PC-9 (cell line): ENCODE results near the gene TRPV2. TPM values are rescaled to one million over a fixed set of nuclear protein-coding genes. Genes with fewer than 3 reads are reported as not detected.

Experiments used
- BruUV-seq: library from RNA; stranded (reverse); fragments of 400-500 nt; replicated peaks from 2 replicates; lab custom pipeline; 2021; lab: Mats Ljungman, UMichigan
- CTCF ChIA-PET: fragments of 300-600 bp; sonication (Branson Sonifier 250); formaldehyde crosslinking; loops from one replicate; lab custom pipeline; 2022; ENCODE audit warnings: antibody characterized with exemption; lab: Charles Lee
- POLR2A ChIA-PET: fragments of 300-600 bp; sonication (Branson Sonifier 250); formaldehyde crosslinking; loops from one replicate; lab custom pipeline; 2022; ENCODE audit warnings: antibody characterized with exemption; ENCODE audit not compliant: unreplicated experiment; lab: Charles Lee
- DNase-seq, 2 experiments: peaks; one replicate each; pipeline versions ENCODE4 v3.0.0 to v3.0.0-alpha.2; 2015 to 2022; ENCODE audit warnings: mixed read lengths in 1 of 2
- H2AFZ ChIP-seq: fragments of 200-600 bp; sonication (generic); 2 replicates; pipeline ENCODE4 v1.8.1; 2017; ENCODE audit warnings: antibody characterized with exemption
- H3F3A ChIP-seq: fragments of 200-600 bp; sonication (generic); 2 replicates; pipeline ENCODE4 v1.8.1; 2017; ENCODE audit warnings: antibody characterized with exemption, mild to moderate bottlenecking, low read depth; ENCODE audit not compliant: insufficient read depth
- H3K27ac ChIP-seq: fragments of 200-600 bp; sonication (generic); 2 replicates; pipeline ENCODE4 v1.6.1; 2016; ENCODE audit warnings: mixed run types
- H3K27me3 ChIP-seq: fragments of 200-600 bp; sonication (generic); 2 replicates; pipeline ENCODE4 v1.6.1; 2016; ENCODE audit warnings: low read depth, mixed run types; ENCODE audit not compliant: insufficient read depth
- H3K36me3 ChIP-seq: fragments of 200-600 bp; sonication (generic); 2 replicates; pipeline ENCODE4 v1.6.1; 2016; ENCODE audit warnings: low read depth, mixed run types
- H3K4me1 ChIP-seq: fragments of 200-600 bp; sonication (generic); replicated peaks from 2 replicates; pipeline ENCODE4 v1.6.1; 2016; ENCODE audit warnings: mixed run types; ENCODE audit not compliant: insufficient read depth
- H3K4me2 ChIP-seq: fragments of 200-600 bp; sonication (generic); 2 replicates; pipeline ENCODE4 v1.6.1; 2017; ENCODE audit warnings: mixed run types
- H3K4me3 ChIP-seq: fragments of 200-600 bp; sonication (generic); 2 replicates; pipeline ENCODE4 v1.6.1; 2016; ENCODE audit warnings: mixed run types
- H3K79me2 ChIP-seq: fragments of 200-600 bp; sonication (generic); 2 replicates; pipeline ENCODE4 v1.6.1; 2017; ENCODE audit warnings: low read depth, mixed run types
- H3K9me2 ChIP-seq: fragments of 200-600 bp; sonication (generic); 2 replicates; pipeline ENCODE4 v1.8.1; 2017; ENCODE audit warnings: mild to moderate bottlenecking; ENCODE audit not compliant: insufficient read depth
- H3K9me3 ChIP-seq: fragments of 200-600 bp; sonication (generic); 2 replicates; pipeline ENCODE4 v1.8.1; 2016; ENCODE audit warnings: low read depth; ENCODE audit not compliant: insufficient read depth
- H4K20me1 ChIP-seq: fragments of 200-600 bp; sonication (generic); 2 replicates; pipeline ENCODE4 v1.8.1; 2017; ENCODE audit not compliant: insufficient read depth
- CTCF ChIP-seq: fragments of 200-600 bp; sonication (generic); conservative IDR thresholded peaks from 2 replicates; pipeline ENCODE4 v1.6.1; 2017; ENCODE audit warnings: mixed run types, antibody characterized with exemption, mild to moderate bottlenecking, moderate library complexity
- EZH2 ChIP-seq: fragments of 200-600 bp; sonication (generic); IDR thresholded peaks from 2 replicates; pipeline ENCODE4 v1.8.0; 2017; ENCODE audit warnings: antibody characterized with exemption, low read depth
- intact Hi-C: fragments of 100-400 bp; cut with micrococcal nuclease; formaldehyde crosslinking; loops from one replicate; pipeline ENCODE4 v1.10.0; 2022; ENCODE audit not compliant: unreplicated experiment
- total RNA-seq: library from RNA; stranded (reverse); gene quantifications from 2 replicates; pipeline ENCODE4 v1.2.3, GENCODE V29; 2021

The TRPV2 gene
- total RNA-seq, 1 experiment from 2014 or later: 5.3 TPM

GRCh38 chr17:16447676-16448075 is 32.3 kb downstream of the TRPV2 start:
- H3K27me3 ChIP-seq: no peaks in the 10 kb centered on the region
- DNase-seq: no peak
- POLR2A ChIA-PET: no interaction called here
- intact Hi-C loops: loop anchor here (5.0 kb wide), 1 partner anchor 135 kb away; no protein-coding TSS in a partner anchor
- no peak overlapping the region for H3K4me3 ChIP-seq
- no peak for TF ChIP-seq EZH2
- no peak for TF ChIP-seq CTCF
- H3K4me2 ChIP-seq: no peak overlapping the region
- no peak overlapping the region for H3K27ac ChIP-seq
- no peaks in the 10 kb centered on the region for H3K9me2 ChIP-seq
- H3K9me3 ChIP-seq: no peaks in the 10 kb centered on the region
- CTCF ChIA-PET: no interaction called here
- peaks cover 37% of the 10 kb centered on the region for H3F3A ChIP-seq
- BruUV-seq: no TSS peak
- H3K4me1 ChIP-seq: no peaks in the 10 kb centered on the region
- H2AFZ ChIP-seq: no peak overlapping the region
- H4K20me1 ChIP-seq: peaks cover 29% of the 10 kb centered on the region
- 0 out of 2 replicates have a peak, but pooled peaks cover 5% of the 10 kb centered on the region for H3K79me2 ChIP-seq
- H3K36me3 ChIP-seq: peaks cover 5% of the 10 kb centered on the region; the same call in 1 of the 2 replicates

- H3K79me2 ChIP-seq: no peaks in the 10 kb centered on the region
- TF ChIP-seq CTCF (no peak), EZH2 (no peak)
- H3F3A ChIP-seq: peaks cover 32% of the 10 kb centered on the region
- no peaks in the 10 kb centered on the region for H3K27me3 ChIP-seq
- no peak for DNase-seq
- no peaks in the 10 kb centered on the region for H3K36me3 ChIP-seq
- no peaks in the 10 kb centered on the region for H3K4me1 ChIP-seq
- no peak overlapping the region for H3K27ac ChIP-seq
- no peak overlapping the region for H2AFZ ChIP-seq
- CTCF ChIA-PET: interaction anchor here (0.6 to 0.7 kb wide), 3 partner anchors 9 to 77 kb away, joined by 3 read pairs; no protein-coding TSS in a partner anchor
- no peaks in the 10 kb centered on the region for H3K9me2 ChIP-seq
- intact Hi-C loops: loop anchor here (5.0 kb wide), 1 partner anchor 134 kb away; no protein-coding TSS in a partner anchor
- no peak overlapping the region for H3K4me2 ChIP-seq
- no TSS peak for BruUV-seq
- POLR2A ChIA-PET: no interaction called here
- H3K4me3 ChIP-seq: no peak overlapping the region
- peaks cover 21% of the 10 kb centered on the region for H4K20me1 ChIP-seq
- H3K9me3 ChIP-seq: no peaks in the 10 kb centered on the region
These were observed 33.1 kb downstream of the TRPV2 start for GRCh38 chr17:16448490-16448889.

GRCh38 chr17:16449121-16449570 is 33.8 kb downstream of the TRPV2 start:
- intact Hi-C loops: loop anchor here (5.0 kb wide), 1 partner anchor 133 kb away; no protein-coding TSS in a partner anchor
- Histone ChIP-seq H3K4me3 (no peak overlapping the region), H3K9me3 (no peaks in the 10 kb centered on the region), H3K4me2 (no peak overlapping the region), H3K79me2 (no peaks in the 10 kb centered on the region), H4K20me1 (peaks cover 15% of the 10 kb centered on the region), H2AFZ (no peak overlapping the region), H3K4me1 (no peaks in the 10 kb centered on the region), H3K27ac (no peak overlapping the region), H3K36me3 (no peaks in the 10 kb centered on the region), H3K27me3 (no peaks in the 10 kb centered on the region), H3F3A (peaks cover 25% of the 10 kb centered on the region), H3K9me2 (no peaks in the 10 kb centered on the region)
- CTCF ChIA-PET: interaction anchor here (0.7 kb wide), 1 partner anchor 77 kb away, joined by 3 read pairs; no protein-coding TSS in a partner anchor
- POLR2A ChIA-PET: no interaction called here
- no TSS peak for BruUV-seq
- TF ChIP-seq CTCF (no peak), EZH2 (no peak)
- DNase-seq: no peak
